CD4-positive, alpha-beta T cell treated with Interleukin-6 at 100 ng/mL for 8 hours (primary cell): ENCODE measurements around the gene SHISA5.
"Not testable (repeated sequence)": the region's sequence is repeated elsewhere in the genome, so short reads cannot be mapped to it uniquely, and the experiment has no call there.

Experiments
- DNase-seq: peaks from one replicate; pipeline ENCODE4 v3.0.0-alpha.2; 2020; ENCODE audit warnings: mixed read lengths, low spot score

The SHISA5 gene

DNA sequence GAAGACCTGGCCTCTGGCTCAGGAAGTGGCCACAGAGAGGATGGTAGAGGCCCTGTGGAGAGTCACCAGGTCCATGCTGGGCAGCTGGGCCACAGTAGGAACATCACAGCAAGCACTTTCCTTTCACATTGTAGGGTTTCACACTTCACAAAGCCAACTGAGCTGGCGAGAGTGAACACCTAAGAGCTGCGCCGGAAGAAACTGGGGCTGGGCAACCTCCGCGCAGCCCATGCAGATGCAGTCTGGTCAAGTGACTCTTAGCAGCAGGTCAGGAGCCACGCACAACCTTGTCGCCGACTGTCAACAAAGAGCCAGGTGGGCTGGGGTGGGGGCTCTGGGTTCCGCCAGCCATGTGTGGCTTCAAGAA is 15.3 kb upstream of the SHISA5 start:
- no peak for DNase-seq

DNA sequence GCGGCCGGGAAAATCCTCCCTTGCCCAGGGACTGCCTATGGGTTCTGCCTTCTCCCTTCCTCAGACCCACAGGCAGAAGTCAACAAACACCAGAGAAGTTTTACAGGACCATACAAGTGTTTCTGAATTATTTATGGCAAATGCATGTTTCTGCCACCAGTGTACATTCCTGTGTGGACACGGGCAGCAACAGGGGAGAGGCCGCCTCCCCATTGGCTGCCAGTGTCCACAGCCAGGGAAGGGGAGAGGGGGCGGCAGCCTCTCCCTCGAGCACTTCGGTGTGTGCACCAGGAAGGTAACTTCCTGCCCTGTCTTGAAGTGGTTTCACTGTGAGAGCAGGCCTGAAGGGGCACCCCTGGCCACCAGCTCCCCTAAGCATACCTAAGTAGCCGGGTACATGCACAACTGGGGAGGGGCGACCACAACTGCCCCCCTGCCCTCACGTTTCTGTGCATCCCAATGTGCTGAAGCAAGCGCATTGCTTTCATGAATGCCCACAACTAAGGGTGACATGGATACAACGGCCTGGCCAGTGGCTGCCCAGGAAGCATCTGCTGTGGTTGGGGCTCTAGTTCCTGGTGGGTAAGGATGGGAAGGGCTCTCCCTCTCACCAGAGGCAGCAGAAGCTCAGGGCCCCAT is 14.8 kb upstream of the SHISA5 start:
- no peak for DNase-seq

DNA sequence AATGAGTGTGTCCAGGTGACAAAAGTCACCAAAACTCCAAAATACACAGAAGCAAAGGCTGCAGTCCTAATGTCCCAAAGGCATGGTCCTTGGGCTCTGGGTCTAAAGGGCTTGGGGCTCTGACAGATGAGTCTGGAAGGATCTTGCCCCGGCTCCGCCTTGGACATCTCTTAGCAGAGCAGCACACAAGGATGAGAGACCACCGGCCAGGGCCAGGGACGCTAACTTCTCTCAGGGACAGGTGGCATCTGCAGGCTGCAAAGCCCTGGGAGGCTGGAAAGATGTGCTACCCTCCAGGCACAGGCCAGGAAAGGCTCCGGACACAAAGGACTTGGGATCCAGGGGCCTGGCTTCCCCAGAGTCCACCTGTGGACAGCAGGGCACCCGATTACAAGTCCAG is 14.1 kb upstream of the SHISA5 start:
- DNase-seq: no peak

DNA sequence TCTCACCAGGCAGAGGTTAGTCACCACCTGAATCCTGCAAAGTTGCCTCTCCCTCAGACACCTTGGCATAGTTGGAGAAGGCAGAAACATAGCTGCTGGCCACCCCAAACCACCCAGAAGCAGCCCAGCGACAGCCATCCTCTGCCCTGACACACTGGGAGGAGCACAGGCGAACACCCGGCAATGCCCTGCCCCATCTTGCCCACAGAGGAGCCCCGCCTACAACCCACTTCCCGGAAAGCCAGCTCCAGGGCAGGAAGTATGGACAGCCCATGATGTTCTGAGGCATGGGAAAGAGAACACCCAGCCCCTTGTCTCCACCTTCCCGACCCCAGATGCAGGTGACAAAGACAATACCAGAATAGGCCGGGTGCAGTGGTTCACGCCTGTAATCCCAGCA is 12.6 kb upstream of the SHISA5 start:
- peak; percentile 34 for DNase-seq

DNA sequence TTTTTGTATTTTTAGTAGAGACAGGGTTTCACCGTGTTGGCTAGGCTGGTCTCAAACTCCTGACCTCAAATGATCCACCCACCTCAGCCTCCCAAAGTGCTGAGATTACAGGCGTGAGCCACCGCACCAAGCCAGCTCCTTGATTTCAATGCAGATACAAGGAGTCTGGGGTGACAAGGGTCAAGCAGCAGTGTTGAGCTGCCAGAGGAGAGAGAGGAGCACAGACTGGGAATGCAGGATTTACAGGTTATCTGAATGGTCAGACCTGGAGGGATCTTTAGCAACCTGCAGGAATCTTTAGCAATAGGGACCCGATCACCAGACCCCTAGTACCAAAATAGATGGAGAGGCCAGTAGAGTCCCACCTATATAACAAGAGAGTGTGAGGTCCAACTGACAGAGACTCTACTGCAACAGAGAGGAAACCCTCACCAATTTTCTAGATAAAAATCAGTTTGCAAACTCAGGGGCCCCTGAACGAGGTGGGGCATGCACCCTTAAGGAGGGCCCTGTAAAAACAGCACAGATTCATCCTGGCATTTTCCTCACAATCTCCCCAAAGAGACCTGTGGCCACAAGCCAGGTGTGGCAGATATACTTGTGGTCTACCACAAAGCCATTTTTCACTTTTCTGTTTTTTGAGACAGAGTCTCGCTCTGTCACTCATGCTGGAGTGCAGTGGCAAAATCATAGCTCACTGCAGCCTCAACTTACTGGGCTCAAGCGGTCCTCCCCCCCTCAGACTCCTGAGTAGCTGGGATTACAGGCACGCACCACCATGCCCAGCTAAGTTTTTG is 10.7 kb upstream of the SHISA5 start:
- peak; percentile 69 for DNase-seq

DNA sequence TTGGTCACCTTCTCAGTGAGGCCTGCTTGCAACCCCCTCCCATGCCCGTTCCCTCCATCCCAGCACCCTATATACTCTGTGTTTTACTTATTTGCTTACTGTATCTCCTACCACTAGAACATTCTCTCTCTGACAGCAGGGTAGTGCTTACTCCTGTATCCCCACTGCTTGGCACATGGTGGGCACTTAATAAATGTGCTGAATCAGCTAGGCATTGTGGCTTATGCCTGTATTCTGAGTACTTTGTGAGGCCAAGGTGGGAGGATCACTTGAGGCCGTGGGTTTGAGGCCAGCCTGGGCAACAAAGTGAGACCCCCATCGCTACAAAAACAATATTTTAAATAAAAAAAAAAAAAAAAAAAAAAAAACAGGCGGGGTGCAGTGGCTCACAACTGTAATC is 7.6 kb upstream of the SHISA5 start:
- DNase-seq: no peak

DNA sequence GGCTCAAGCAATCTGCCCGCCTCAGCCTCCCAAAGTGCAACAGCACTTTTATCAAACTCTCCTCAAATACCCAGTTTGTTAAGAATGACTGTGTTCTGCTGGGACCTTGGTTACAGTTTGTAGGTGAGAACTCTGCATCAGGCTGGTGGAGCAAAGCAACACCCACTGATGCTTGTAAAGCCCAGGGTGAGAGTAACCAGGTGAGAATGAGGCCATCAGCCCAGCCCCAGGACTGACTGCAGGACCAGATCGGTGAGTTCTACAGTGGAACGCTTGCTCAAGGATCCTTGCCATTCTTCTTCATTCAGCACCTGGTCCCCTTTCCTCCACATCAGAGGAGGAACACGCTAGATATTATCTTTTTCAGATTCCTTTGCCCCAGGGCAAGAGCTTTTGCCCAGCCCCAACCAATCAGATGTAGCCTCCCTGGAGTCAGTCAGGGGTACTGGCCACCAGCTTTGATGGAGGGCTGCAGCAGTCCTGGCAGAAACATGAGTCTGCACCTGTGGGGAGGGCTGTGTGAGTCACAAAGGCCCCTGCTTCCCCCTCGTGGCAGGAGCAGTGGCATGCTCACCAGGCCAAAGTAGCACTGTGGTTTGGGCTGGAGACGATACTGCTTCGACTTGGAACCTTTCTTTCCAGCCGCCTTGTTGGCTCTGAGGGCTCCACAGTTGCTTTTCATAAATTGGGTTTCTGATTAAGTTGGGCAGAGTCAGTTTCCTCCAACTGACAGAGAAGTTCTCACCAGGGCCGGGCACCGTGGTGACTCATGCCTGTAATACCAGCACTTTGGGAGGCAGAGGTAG is 3.5 kb upstream of the SHISA5 start:
- DNase-seq: peak; percentile 82

DNA sequence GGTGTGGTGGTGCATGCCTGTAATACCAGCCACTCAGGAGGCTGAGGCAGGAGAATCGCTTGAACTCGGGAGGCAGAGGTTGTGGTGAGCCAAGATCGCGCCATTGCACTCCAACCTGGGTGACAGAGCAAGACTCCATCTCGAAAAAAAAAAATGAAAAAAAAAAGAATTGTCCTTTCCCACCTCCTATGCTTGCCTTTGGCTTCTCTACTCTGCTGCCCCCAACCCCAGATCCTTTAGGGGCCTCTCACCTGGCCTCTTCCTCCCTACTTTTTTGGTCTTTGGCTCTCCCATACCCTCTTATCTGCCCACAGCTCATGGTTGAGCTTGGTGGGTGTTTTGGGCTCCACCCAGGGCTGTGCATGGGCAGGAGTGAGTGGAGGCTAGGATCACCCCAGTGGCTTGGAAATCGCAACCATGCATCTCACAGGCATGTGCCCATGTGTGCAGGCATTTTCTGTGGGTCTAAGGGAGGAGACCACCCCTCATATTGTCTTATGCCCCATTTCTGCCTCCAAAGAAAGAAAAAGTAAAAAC is 2.1 kb upstream of the SHISA5 start:
- no peak for DNase-seq

DNA sequence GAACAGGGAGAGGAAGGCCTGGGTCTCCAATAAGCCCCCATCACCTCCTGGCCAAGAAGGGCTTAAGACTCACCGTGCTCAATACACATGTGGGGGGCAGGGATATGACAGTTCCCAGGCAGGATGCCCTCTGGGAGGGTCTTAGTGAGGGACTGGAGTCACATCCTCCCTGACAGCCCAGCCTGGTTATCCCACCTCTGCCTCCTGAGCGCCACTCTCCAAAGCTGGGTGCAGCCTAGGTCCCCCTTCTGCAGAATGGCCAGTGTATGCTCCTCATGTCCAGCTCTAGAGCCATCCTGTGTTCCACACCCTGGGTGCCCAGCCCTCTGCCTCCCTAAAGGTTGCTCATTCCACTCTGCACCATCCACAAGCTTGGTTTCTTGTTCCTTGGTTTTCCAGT is 1.2 kb upstream of the SHISA5 start:
- no peak for DNase-seq

DNA sequence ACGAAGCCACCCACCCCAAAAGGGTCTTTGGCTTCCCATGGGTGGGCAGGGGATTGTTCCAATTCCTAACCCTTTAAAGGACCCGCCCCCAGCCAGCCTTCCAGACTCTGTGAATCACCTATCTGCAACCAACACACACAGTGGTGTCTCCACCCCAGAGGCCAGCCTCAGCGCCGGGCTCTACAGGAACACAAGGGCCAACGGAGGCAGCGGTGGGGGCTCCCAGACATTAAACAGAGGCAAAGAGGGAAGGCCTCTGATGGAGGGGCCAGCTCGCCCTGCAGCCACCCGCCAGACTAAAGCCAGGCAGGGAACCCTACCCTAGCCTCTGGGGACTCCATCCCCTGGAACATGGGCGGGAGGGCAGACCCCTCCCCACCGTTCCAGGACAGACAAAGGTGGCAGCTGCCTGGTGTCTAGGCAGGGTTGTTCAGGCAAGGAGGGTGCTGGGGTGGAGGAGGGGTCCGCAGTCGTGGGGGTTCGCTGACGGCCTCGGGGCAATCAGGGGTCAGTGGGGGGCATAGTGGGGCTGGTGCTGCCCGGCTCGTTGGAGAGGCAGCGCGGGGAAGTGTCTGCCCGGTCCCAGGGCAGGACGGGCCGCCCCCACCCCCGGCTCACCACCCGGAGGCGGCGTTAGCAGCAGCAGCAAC is 448 bp downstream of the SHISA5 start:
- DNase-seq: no peak

DNA sequence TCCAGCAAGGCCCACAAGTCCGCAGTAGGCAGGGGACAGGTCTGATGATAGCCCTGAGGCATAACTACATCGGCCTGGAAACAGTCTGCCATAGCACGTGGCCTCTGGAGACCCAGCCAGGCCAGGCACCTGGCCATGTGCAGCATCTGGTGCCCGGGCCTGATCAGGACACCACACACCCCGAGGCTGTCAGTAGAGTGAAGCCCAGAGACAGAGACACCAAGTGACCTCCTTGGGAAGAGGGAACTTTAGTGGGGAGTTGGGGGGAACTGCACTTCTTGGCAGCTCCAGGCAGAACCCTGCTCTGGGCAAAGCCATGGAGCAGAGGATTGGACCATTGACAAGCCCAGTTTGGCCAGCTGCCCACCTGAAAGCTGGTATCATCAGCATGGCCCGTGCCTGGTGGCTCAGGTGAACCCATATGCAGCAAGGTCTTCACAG is 1.2 kb downstream of the SHISA5 start:
- DNase-seq: no peak

DNA sequence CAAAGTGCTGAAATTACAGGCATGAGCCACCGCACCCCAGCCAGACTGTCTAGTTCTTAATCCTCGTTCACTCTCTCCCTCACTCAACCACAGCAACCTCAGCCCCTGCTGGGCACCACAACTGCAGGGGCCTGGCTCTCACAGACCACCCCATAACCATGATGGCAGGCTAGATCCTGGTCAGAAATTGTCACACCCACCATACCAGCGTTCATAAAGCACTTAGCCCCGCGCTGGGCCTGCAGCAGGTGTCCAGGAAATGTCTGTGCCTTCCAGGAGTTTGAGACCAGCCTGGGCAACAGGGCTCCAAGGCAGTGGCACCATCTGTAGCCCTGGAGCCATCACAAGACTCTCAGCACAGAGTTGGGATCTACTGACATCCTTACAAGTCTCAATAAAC is 1.9 kb downstream of the SHISA5 start:
- DNase-seq: no peak

DNA sequence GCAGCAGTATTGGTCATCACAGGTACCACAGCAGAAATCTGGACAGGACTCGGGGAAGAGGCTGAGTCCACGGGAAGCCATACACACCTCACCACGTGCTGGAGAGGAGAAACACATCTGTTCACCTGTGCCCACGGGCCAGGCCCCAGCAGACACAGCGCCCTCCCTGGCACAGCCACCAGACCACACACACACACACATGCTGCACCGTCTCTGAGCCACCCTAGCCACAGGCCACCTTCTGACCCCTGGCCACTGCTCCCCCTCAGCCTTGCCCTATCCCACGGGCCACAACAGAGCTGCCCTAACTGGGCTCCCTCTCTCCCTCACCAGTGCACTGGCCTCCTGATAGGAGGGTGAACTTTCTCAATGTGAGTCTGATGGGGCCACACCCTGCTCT is 2.8 kb downstream of the SHISA5 start:
- DNase-seq: no peak

DNA sequence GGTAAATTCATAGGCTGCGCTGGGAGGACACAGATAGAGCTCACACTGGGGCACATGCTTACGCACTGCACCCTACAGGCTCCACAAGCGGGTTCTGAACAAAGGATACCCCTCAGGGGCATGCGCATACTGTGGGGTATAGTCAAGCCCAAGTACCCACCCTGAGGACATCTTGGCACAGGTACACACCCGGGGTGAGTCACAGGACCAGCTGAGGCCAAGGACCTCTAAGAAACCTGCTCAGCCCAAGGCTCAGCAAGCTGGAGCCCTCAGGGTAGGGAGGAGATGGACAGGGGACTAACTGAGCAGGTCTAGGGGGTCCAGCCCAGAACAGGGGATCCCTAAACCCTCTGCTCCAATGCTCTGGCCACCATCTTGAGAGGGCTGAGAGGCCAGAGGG is 3.3 kb downstream of the SHISA5 start:
- no peak for DNase-seq

DNA sequence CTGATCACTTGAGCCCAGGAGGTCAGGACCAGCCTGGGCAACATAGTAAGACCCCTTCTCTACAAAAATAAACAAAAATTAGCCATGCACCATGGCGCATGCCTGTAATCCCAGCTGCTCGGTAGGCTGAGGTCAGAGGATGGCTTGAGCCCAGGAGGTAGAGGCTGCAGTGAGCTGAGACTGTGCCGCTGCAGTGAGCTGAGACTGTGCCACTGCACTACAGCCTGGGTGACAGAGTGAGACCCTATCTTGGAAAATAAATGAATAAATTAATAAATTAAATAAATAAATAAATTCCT is 10.8 kb downstream of the SHISA5 start:
- DNase-seq: no peak

DNA sequence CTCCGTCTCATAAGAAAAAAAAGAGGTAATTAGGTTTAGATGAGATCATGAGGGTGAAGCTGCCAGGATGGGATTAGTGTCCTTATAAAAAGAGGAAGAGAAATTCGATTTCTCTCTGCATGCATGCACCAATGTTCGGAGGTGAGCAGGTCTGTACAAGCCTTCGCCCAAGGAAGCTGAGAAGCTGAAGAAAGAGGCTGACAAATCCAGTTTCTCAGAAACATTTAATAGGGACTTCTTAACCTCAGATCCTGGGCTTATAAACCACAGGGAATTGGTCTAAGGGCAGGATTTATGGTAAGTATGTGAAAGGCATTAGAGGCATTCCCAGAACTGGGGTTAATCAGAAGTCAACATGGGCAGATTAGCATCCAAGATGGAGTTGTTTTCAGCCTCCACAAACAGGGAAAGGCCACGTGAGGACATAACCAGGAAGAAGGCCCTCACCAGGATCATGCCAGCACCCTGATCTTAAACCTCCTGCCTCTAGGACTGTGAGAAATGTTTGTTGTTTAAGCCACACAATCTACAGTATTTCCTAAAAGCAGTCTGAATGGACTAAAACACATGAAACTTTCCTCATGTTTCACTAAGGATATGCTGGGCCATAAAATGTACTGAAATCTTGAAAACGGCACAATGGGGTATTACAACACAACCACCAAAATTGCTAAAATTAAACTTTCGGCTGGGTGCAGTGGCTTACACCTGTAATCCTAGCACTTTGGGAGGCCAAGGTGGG is 11.3 kb downstream of the SHISA5 start:
- DNase-seq: no peak

DNA sequence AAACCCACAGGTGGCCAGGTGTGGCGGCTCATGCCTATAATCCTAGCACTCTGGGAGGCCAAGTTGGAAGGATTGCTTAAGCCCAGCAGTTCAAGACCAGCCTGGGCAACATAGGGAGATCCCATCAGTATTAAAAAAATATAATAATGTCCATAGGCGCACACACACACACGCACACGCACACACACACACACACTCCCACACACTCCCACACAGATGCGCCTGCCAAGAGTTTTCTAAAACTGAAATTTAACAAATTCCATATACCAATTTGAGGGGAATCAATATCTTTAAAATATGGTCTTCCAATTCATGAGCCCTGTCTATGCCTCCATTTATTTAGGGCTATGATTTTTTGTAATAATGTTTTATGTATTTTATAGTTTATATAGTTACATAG is 17.0 kb downstream of the SHISA5 start:
- DNase-seq: no peak

DNA sequence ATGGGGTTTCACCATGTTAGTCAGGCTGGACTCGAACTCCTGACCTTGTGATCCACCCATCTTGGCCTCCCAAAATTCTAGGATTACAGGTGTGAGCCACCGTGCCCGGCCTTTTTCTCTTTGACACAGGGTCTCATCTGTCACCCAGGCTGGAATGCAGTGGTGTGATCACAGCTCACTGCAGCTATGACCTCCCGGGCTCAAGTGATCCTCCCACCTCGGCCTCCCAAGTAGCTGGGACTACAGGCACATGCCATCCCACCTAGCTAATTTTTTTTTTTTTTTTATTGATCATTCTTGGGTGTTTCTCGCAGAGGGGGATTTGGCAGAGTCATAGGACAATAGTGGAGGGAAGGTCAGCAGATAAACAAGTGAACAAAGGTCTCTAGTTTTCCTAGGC is 21.2 kb downstream of the SHISA5 start:
- not testable (repeated sequence) for DNase-seq

DNA sequence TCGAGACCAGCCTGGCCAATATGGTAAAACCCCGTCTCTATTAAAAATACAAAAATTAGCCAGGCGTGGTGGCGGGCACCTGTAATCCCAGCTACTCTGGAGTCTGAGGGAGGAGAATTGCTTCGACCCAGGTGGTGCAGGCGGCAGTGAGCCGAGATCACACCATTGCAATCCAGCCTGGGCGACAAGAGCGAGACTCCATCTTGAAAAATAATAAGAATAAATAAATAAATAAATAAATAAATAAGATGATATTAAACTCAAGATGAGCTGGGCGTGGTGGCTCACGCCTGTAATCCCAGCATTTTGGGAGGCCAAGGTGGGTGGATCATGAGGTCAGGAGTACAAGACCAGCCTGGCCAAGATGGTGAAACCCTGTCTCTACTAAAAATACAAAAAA is 23.1 kb downstream of the SHISA5 start:
- DNase-seq: not testable (repeated sequence)

DNA sequence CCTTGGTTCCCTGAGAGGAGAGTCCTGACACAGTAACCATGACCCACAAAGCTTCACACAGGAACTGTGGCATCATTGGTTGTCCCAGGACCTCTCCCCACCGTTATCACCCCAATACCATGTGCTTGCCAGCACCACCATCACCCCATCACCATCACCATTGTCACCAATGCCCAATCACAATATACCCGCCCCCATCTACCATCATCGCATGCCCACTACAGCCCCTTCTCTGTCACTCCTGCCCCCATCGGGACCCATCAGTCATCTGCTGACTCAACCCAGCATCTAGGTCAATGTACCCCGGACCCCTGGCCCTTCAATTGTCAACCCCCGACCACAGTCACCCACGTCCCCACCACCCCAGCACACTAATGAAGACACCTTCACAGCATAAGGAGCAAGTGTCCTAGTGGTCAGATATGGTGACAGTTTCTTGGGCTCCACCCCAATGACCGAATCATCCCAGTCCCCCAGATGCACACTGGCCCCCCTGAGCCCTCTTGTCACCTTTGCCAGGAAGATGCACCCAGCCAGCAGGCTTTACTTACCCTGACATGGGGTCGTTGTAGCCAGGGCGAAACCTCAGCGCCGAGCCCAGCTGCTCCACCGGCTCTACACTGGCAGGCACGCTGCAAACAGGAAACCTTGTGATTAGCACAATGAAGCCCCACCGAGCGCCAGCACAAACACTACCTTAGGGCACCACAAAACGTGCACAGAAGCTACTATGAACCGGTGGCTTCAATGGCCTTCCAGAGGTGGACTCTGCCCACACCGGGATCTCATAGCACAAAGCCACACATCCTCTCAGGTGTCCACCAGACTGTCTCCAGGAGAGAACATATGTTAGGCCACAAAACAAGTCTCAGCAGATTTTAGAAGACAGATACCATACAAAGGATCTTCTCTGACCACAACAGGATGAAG is 25.1 kb downstream of the SHISA5 start:
- DNase-seq: peak; percentile 68
